GM21367 (cell line): ENCODE measurements around the gene SLC47A2.
"Not testable (repeated sequence)": the region's sequence is repeated elsewhere in the genome, so short reads cannot be mapped to it uniquely, and the experiment has no call there.

Experiments used
- ATAC-seq: cut with Tn5 transposase; IDR thresholded peaks from one replicate; pipeline ENCODE4 v1.9.1; 2021; ENCODE audit not compliant: unreplicated experiment

The SLC47A2 gene

GRCh38 chr17:19671433-19671832 lies 45.0 kb downstream of the SLC47A2 start:
- no peak for ATAC-seq

GRCh38 chr17:19670908-19671307 lies 45.5 kb downstream of the SLC47A2 start:
- no peak for ATAC-seq

DNA sequence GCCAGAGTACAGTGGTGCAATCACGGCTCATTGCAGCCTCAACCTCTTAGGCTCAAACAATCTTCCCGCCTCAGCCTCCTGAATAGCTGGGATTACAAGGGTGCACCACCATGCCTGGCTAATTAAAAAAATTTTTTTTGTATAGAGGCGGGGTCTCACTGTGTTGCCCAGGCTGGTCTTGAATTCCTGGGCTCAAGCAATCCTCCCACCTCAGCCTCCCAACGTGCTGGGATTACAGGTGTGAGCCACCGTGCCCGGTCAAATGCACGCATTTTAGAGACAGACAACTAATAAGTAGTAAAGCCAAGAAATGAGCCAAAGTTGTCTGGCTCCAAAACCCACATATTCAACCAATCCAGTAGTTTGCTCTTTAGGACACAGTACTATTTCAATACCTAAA lies 46.7 kb downstream of the SLC47A2 start:
- not testable (repeated sequence) for ATAC-seq

DNA sequence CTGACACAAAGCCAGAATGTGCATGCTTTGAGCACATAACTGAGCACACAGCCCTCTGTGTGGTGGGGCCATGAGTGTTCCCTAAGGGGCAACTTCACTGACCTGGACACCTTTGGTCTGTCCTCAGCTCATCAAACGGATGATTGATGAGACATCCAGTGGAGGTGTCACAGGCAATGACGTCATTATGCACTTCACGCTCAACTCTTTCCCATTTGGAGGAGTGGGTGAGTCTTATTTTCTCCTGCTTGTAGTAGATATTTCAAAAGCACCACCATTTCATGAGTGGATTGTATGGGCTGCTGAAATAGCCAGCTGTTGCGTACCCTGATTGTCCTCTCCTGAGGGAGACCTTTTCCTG lies 51.6 kb downstream of the SLC47A2 start:
- ATAC-seq, result no peak

DNA sequence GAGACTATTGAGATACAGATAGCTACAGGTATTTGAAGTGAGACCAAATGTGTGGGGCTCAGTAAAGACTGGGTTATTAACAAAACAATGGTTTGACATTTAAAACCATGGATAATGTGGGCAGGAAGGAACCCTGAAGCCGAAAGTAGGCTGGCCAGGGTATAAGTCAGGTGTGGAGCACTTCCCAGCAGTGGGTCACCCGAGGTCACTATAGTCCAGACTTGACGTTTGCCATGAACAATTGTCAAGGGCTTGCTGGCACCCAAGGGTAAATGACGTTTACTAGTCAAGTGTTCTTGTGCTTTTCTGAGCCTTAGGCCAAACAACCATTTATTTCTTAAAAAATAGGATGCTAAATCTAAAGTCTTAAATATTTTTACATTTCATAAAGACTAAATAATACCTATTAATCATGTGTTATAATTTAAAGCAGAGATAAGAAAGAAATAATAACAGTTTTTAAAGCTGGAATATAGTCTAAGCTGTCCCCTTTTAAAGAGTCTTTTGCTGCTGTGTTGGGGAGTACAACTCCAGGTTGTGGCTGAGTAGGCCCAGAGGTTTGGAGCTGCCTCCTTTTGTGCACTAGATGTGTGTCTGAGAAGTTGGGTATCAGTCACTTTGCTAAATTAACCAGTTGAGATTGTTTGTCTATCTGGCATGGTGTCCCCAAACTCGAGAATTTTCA lies 52.1 kb downstream of the SLC47A2 start:
- no peak for ATAC-seq

DNA sequence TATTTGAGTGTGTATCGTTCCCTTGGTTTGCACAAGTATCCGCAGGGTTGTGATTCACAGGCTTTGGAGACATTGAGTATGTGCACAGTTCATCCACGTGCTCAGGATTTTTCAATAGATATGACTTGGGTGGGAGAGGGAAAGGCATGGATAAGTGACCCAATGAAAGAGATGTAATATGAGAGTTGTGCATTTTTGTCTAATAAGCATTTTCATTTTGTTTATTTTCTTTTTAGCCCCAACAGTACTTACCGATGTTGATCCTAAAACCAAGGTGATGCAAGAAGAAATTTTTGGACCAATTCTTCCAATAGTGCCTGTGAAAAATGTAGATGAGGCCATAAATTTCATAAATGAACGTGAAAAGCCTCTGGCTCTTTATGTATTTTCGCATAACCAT lies 53.3 kb downstream of the SLC47A2 start:
- no peak for ATAC-seq

DNA sequence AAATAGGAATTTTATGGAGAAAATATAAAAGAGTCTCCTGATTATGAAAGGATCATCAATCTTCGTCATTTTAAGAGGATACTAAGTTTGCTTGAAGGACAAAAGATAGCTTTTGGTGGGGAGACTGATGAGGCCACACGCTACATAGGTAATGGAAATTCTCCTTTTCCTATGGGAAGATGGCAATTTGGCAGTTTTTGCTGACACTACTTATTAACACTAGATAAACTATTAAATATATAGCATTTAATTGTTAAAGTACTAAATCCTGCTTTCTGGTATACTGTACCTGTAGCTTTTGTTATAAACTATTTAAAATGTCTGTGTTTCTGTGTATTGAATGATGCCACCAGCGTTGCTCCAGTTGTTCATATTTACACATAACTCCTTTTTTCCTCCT lies 55.3 kb downstream of the SLC47A2 start:
- no peak for ATAC-seq

- ATAC-seq, result no peak
Observed at GRCh38 chr17:19660219-19660870, 56.0 kb downstream of the SLC47A2 start.

- no peak for ATAC-seq
Observed at GRCh38 chr17:19659366-19660177, 56.8 kb downstream of the SLC47A2 start.

GRCh38 chr17:19656851-19657581 lies 59.4 kb downstream of the SLC47A2 start:
- ATAC-seq, result no peak

GRCh38 chr17:19656336-19656735 lies 60.0 kb downstream of the SLC47A2 start:
- no peak for ATAC-seq

GRCh38 chr17:19654896-19655295 lies 61.5 kb downstream of the SLC47A2 start:
- no peak for ATAC-seq

GRCh38 chr17:19654342-19654886 lies 62.0 kb downstream of the SLC47A2 start:
- ATAC-seq, result no peak

- ATAC-seq, result no peak
Observed at GRCh38 chr17:19652595-19652994, 63.8 kb downstream of the SLC47A2 start.

- no peak for ATAC-seq
Observed at GRCh38 chr17:19651451-19652238, 64.7 kb downstream of the SLC47A2 start.

DNA sequence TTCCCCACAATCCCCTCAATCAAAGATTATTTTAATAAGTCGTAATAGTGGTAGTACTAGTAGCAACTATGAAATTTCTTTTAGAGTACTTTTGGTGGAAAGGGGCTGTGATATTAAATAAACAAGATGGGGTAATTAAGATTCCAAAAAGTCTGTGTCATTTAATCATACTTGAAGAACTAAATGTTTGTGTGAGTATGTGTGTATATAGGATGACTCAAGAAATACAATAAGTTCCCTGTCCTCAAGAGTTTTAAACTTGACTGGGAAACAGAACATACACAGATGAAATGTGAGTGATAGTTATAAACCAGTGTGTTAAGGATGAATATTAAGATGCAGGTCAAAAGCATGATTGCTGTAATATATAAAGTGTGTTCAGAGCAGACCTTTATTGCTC lies 65.6 kb downstream of the SLC47A2 start:
- ATAC-seq, result no peak

GRCh38 chr17:19649274-19649541 lies 67.2 kb downstream of the SLC47A2 start:
- no peak for ATAC-seq

DNA sequence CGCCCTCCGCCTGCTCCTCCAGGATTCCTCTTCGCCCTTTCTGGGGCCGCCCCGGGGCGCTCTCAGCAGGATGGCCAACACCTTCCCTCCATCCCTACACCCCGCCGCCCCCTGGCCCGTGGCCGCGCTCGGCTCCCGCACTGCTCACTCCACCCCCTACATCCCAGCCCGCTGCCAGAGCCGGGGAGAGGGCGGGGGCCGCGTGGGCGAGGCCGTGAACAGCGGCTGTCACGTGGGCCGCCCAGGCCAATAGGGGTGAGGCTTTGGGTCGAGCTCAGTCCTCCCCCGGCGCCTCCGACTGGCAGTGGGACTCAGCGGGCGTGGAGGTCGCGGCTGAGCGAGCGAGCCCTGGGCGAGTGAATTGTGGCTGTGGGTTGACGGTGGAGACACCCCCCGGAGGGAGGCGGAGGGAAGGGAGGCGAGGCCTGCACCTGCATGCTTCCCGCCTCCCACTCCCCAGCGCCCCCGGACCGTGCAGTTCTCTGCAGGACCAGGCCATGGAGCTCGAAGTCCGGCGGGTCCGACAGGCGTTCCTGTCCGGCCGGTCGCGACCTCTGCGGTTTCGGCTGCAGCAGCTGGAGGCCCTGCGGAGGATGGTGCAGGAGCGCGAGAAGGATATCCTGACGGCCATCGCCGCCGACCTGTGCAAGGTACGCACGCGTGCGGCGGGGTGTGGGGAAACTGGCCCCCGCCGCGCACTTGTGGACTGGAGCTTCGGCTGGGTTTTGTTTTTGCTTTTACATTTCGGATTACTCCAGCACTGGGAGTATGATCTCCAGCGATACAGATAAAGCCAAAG lies 67.7 kb downstream of the SLC47A2 start, which contains the start of gene ALDH3A2:
TSS of gene ALDH3A2 (plus strand) at position 277 of the 799 bp plus-strand sequence. CDS start at position 498, 221 bp downstream.
- ATAC-seq, result peak; percentile 90

DNA sequence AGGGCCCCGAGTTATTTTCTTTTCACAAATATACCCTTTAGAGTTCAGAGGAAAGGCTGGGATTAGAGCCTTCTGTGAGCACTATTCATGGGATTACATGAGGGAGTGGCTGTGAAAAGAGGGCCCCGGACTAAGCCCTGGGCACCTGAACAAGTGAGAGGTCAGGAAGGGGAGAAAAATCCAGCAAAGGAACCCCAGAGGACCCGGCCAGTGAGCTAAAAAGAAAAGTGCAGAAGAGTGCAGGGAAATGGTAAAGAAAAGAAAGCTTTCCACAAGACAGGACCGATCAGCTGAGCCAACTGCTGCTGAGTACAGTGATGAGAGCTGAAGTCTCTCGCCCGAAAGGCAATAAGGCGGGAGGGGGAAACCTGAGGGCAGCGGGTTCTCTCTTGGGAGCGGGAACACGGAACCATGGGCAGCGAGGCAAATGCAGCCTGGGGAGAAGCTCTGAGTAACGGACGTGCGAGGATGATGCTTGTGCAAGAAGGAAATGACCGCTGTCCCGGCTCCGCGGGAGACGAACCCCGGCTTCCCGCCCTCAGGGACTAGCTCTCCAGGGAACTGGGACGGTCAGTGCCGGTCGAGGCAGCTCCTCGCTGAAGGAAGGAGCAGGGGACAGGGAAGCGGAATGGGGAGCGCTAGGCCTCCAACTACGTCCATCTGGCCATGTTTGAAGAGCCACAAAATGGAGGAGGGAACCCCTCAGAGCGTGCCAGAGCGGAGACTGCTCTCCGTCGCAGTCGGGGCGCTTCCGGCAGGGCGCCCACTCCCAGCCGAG lies 68.5 kb downstream of the SLC47A2 start:
- peak; percentile 26 for ATAC-seq
